Sigmoid colon (tissue), 7 donors: Measurements from ENCODE around the gene TARBP2. TPM values are rescaled to one million over a fixed set of nuclear protein-coding genes. Genes with fewer than 3 reads are reported as not detected.

Experiments used
- DNase-seq: peaks from one replicate; pipeline ENCODE4 v3.0.0-alpha.2; 2019
- H3K27ac ChIP-seq, 4 donors: fragments of 200-600 bp; sonication (generic); one replicate each; pipeline ENCODE4 v1.5.1; 2016 to 2019; ENCODE audit warnings: mild to moderate bottlenecking in 1 of 4
- H3K27me3 ChIP-seq, 3 donors: fragments of 200-600 bp; sonication (generic); one replicate each; pipeline ENCODE4 v1.5.1; 2019; ENCODE audit warnings: mild to moderate bottlenecking in 1 of 3
- H3K36me3 ChIP-seq, 4 donors: fragments of 200-600 bp; sonication (generic); one replicate each; pipeline ENCODE4 v1.5.1; 2016 to 2019
- H3K4me1 ChIP-seq, 4 donors: fragments of 200-600 bp; sonication (generic); one replicate each; pipeline ENCODE4 v1.5.1; 2017 to 2019
- H3K4me3 ChIP-seq, 4 donors: fragments of 200-600 bp; sonication (generic); one replicate each; pipeline ENCODE4 v1.5.1; 2017 to 2019; ENCODE audit warnings: mild to moderate bottlenecking in 2 of 4, moderate library complexity in 1 of 4
- H3K9me3 ChIP-seq, 4 donors: fragments of 200-600 bp in 3 of 4; sonication (generic) in 3 of 4; one replicate each; pipeline versions ENCODE4 v1.5.1 to v1.6.1; 2013 to 2019
- EP300 ChIP-seq, 4 donors: sonication (generic); formaldehyde crosslinking; IDR thresholded peaks; one replicate each; pipeline ENCODE4 v1.6.1; 2017; ENCODE audit warnings: antibody characterized with exemption in 4 of 4
- POLR2A ChIP-seq, 2 donors: fragments of 450-650 bp; IDR thresholded peaks; one replicate each; pipeline ENCODE4 v1.6.1; 2016; ENCODE audit warnings: antibody characterized with exemption in 2 of 2, mild to moderate bottlenecking in 2 of 2, moderate library complexity in 2 of 2
- POLR2AphosphoS5 ChIP-seq, 4 donors: sonication (generic); formaldehyde crosslinking; IDR thresholded peaks; one replicate each; pipeline ENCODE4 v1.6.1; 2017; ENCODE audit warnings: antibody characterized with exemption in 4 of 4
- WGBS, 2 donors: extraction: QIAGEN DNeasy Blood & Tissue Kit; methylation state at CpG; one replicate each; pipeline ENCODE4 v1.1.7; 2013; 5-methylcytosine and 5-hydroxymethylcytosine counted together
- intact Hi-C: fragments of 100-400 bp; cut with DNase I; formaldehyde crosslinking; loops from one replicate; pipeline ENCODE4 v1.15.1; 2023
- polyA plus RNA-seq, 3 donors: library from polyadenylated mRNA; stranded (reverse); fragments of 200-250 nt; gene quantifications; one replicate each; pipeline ENCODE4 v1.2.3, GENCODE V29; 2013
- total RNA-seq, 4 donors: library from RNA; depleted of rRNA; stranded (reverse); fragments of >200 nt; gene quantifications; one replicate each; pipeline ENCODE4 v1.1.0, GENCODE V29; 2016
- TF ChIP-seq, protein P1 (sequence below), 4 experiments: fragments of 450-650 bp in 3 of 4; fragments of 200-600 bp in 1 of 4; IDR thresholded peaks; one replicate each; pipeline ENCODE4 v1.5.1; 2016 to 2019; ENCODE audit warnings: antibody characterized with exemption in 4 of 4, mild to moderate bottlenecking in 3 of 4, moderate library complexity in 2 of 4
- donor health status: healthy with polysubstance abuse.
- donor health status: Bipolar disorder and iron deficiency.
- donor health status: healthy.

The TARBP2 gene
- total and polyA plus RNA-seq, 7 donors: 16.1 to 29.9 (median 19.7) TPM

DNA sequence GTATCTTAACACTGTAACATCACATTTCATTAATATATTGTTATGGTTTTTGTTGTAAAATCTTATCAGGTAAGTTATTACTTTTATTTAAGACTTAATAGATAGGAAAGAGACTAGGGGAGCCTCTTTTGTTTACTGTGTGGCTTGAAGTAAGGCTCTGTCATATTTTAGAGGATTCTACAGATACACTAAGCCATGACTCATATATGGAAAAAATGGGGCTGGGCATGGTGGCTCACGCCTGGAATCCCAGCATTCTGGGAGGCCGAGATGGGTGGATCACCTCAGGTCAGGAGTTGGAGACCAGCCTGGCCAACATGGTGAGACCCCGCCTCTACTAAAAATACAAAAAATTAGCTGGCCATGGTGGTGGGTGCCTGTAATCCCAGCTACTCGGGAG, 29.8 kb downstream of the TARBP2 start:
- no peak for DNase-seq
- no peaks in the 10 kb centered on the region for H3K9me3 ChIP-seq
- H3K27ac ChIP-seq: no peak overlapping the region
- 92 to 96% methylated on average over 4 of the region's 4 CpGs for WGBS, 2 donors
- H3K4me3 ChIP-seq: no peak overlapping the region
- intact Hi-C loops: no loop called here
- TF ChIP-seq POLR2A (IDR thresholded peaks at IDR 0.05) (no peak), EP300 (IDR thresholded peaks at IDR 0.05) (no peak), POLR2AphosphoS5 (IDR thresholded peaks at IDR 0.05) (no peak)
- TF ChIP-seq, protein P1, sequence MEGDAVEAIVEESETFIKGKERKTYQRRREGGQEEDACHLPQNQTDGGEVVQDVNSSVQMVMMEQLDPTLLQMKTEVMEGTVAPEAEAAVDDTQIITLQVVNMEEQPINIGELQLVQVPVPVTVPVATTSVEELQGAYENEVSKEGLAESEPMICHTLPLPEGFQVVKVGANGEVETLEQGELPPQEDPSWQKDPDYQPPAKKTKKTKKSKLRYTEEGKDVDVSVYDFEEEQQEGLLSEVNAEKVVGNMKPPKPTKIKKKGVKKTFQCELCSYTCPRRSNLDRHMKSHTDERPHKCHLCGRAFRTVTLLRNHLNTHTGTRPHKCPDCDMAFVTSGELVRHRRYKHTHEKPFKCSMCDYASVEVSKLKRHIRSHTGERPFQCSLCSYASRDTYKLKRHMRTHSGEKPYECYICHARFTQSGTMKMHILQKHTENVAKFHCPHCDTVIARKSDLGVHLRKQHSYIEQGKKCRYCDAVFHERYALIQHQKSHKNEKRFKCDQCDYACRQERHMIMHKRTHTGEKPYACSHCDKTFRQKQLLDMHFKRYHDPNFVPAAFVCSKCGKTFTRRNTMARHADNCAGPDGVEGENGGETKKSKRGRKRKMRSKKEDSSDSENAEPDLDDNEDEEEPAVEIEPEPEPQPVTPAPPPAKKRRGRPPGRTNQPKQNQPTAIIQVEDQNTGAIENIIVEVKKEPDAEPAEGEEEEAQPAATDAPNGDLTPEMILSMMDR (IDR thresholded peaks at IDR 0.05): no peak
- H3K36me3 ChIP-seq: peaks cover 41 to 99% (median 61%) of the 10 kb centered on the region in 4 donors
- no peaks in the 10 kb centered on the region for H3K4me1 ChIP-seq
- H3K27me3 ChIP-seq: no peaks in the 10 kb centered on the region

DNA sequence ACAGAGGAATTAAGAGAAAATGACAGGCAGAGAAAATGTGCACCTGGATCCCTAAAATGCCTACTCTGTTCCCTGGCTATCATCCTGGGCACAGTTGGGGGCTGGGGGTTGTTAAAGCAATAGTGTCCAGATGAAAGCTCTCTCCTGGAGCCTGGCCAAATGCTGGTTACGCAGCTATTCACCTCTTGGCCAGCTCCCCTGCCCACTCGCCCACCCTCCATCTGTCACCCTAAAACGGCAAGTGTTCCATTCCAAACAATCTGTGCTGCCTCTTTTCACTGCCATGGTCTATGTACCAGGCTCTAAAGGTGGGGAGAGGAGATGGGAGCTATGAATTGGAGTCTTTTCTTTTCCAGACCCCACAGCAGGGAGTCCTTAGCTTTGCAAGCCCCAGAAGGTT, 30.9 kb downstream of the TARBP2 start:
- no peaks in the 10 kb centered on the region for H3K9me3 ChIP-seq
- 82 to 85% methylated on average over 3 of the region's 3 CpGs for WGBS, 2 donors
- peaks cover 48 to 100% (median 69%) of the 10 kb centered on the region in 4 donors for H3K36me3 ChIP-seq
- H3K4me1 ChIP-seq: no peaks in the 10 kb centered on the region
- intact Hi-C loops: no loop called here
- no peak overlapping the region for H3K4me3 ChIP-seq
- TF ChIP-seq POLR2A (IDR thresholded peaks at IDR 0.05) (no peak), POLR2AphosphoS5 (IDR thresholded peaks at IDR 0.05) (no peak), EP300 (IDR thresholded peaks at IDR 0.05) (no peak)
- TF ChIP-seq, protein P1 (IDR thresholded peaks at IDR 0.05): no peak
- no peak for DNase-seq
- no peak overlapping the region for H3K27ac ChIP-seq
- H3K27me3 ChIP-seq: no peaks in the 10 kb centered on the region

DNA sequence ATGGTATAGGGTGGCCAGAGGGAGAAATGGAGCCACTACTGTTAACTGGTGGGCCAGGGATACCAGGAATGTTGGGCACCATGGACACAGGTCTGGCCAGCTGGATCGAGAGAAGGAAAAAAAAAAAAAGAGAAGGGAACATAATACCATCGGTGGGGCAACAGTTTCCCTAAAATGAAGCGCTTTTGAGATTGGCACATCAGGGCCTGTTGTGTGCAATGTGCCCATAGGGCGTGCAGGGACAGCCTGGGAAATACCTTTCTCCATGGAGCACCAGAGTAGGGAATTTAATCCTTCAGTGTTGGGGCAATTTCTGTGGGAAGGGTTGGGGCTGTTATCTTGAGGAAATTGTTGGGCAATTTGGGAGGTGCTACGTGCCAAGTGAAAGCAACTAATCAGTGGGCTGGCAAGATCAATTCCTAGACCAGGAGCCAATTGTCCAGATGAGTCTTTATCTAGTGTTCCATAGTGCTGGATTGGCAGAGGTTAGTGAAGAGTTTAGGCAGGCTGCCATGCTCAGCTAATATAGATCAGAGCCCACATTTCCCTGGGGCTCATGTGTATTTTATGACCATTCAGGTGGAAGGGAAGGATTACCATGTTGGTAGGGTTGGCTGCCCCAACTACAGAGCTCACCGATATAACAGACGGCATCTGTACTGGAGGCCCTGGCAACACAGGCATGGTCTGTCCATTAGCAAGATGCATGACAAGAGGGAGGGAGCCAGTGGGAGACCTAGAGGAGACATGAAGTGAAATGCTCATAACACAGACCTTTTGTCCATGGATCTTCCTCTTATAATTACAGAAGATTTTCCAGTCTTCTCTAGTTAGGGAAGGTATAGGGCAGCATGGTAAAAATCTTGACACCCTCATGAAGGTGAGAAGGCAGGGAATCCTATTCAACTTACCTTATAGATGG, 31.7 kb downstream of the TARBP2 start:
- no peak for DNase-seq
- Histone ChIP-seq H3K4me3 (no peak overlapping the region), H3K9me3 (no peaks in the 10 kb centered on the region), H3K27me3 (no peaks in the 10 kb centered on the region), H3K4me1 (peaks cover 0 to 3% (median under 1%) of the 10 kb centered on the region in 4 donors), H3K36me3 (peaks cover 48 to 100% (median 72%) of the 10 kb centered on the region in 4 donors), H3K27ac (no peak overlapping the region)
- intact Hi-C loops: no loop called here
- no peak for TF ChIP-seq POLR2AphosphoS5 (IDR thresholded peaks at IDR 0.05)
- TF ChIP-seq, protein P1 (IDR thresholded peaks at IDR 0.05): no peak
- no peak for TF ChIP-seq EP300 (IDR thresholded peaks at IDR 0.05)
- TF ChIP-seq POLR2A (IDR thresholded peaks at IDR 0.05): no peak
- 92 to 97% methylated on average over 7 of the region's 7 CpGs for WGBS, 2 donors

GRCh38 chr12:53533471-53533870, 32.4 kb downstream of the TARBP2 start:
- WGBS, 2 donors: 86 to 87% methylated on average over 2 of the region's 2 CpGs
- TF ChIP-seq POLR2AphosphoS5 (IDR thresholded peaks at IDR 0.05) (no peak), POLR2A (IDR thresholded peaks at IDR 0.05) (no peak), EP300 (IDR thresholded peaks at IDR 0.05) (no peak)
- TF ChIP-seq, protein P1 (IDR thresholded peaks at IDR 0.05): no peak
- DNase-seq: no peak
- no peaks in the 10 kb centered on the region for H3K27me3 ChIP-seq
- H3K27ac ChIP-seq: no peak overlapping the region
- H3K4me3 ChIP-seq: no peak overlapping the region
- intact Hi-C loops: no loop called here
- no peaks in the 10 kb centered on the region for H3K9me3 ChIP-seq
- peaks cover 0 to 10% (median 4%) of the 10 kb centered on the region in 4 donors for H3K4me1 ChIP-seq
- peaks cover 48 to 94% (median 71%) of the 10 kb centered on the region in 4 donors for H3K36me3 ChIP-seq
